Stimulated activated memory B cell treated with anti-CD40 and anti-IgM and Interleukin-4, amounts not matched to agents 10 μg/mL and 1 μg/mL and 100 μg/mL, for 72 hours (primary cell): ENCODE measurements around the gene BUD13.

Source experiments
- ATAC-seq: fragments of 150-1000 bp; cut with Tn5 transposase; 2 replicates; pipeline ENCODE4 v1.10.0; 2021
- H3K27ac Mint-ChIP-seq: one replicate; pipeline ENCODE4 v1.8.0; 2022; ENCODE audit warnings: mild to moderate bottlenecking, mixed read lengths
- H3K27me3 Mint-ChIP-seq: one replicate; pipeline ENCODE4 v1.8.0; 2022; ENCODE audit warnings: mixed read lengths
- H3K36me3 Mint-ChIP-seq: one replicate; pipeline ENCODE4 v1.8.0; 2022; ENCODE audit warnings: mixed read lengths
- H3K4me1 Mint-ChIP-seq: one replicate; pipeline ENCODE4 v1.8.0; 2022; ENCODE audit warnings: mixed read lengths
- H3K4me3 Mint-ChIP-seq: one replicate; pipeline ENCODE4 v1.8.0; 2022; ENCODE audit warnings: mild to moderate bottlenecking, moderate library complexity, mixed read lengths
- H3K9me3 Mint-ChIP-seq: one replicate; pipeline ENCODE4 v1.8.0; 2022; ENCODE audit warnings: mixed read lengths

BUD13 gene

GRCh38 chr11:116738975-116739374, 33.8 kb downstream of the BUD13 start:
- H3K9me3 Mint-ChIP-seq = no peaks in the 10 kb centered on the region
- H3K4me1 Mint-ChIP-seq = peaks cover 6% of the 10 kb centered on the region
- no peak overlapping the region for H3K4me3 Mint-ChIP-seq
- no peaks in the 10 kb centered on the region for H3K27me3 Mint-ChIP-seq
- no peak overlapping the region for H3K27ac Mint-ChIP-seq
- H3K36me3 Mint-ChIP-seq = no peaks in the 10 kb centered on the region
- no peak for ATAC-seq

DNA sequence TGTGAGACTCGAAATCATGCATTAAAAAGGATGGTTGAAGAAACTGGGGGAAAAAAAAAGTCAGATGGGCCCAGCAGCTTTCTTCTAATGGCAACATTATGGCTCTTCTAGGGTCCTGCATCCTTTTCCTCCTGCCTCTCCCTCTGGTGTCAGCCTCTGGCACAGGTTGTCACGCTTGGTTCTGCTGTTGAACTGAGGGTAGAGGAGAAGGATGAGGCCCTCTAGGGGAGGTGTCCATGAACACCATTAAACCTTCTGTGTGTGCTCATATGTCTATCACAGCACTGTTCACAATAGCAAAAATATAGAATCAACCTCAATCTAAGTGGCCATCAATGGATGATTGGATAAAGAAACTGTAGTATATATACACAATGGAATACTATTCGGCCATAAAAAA, 36.0 kb downstream of the BUD13 start:
- Mint-ChIP-seq H3K4me3 (no peak overlapping the region), H3K9me3 (no peaks in the 10 kb centered on the region), H3K36me3 (no peaks in the 10 kb centered on the region), H3K4me1 (peaks cover 24% of the 10 kb centered on the region), H3K27ac (no peak overlapping the region), H3K27me3 (no peaks in the 10 kb centered on the region)
- ATAC-seq = no peak

- no peak for ATAC-seq
- Mint-ChIP-seq H3K9me3 (no peaks in the 10 kb centered on the region), H3K27ac (peak overlapping the region; percentile 36), H3K27me3 (no peaks in the 10 kb centered on the region), H3K4me3 (no peak overlapping the region), H3K36me3 (no peaks in the 10 kb centered on the region), H3K4me1 (peaks cover 24% of the 10 kb centered on the region)
Measured at GRCh38 chr11:116733969-116734508, 38.7 kb downstream of the BUD13 start.

GRCh38 chr11:116733043-116733755, 39.6 kb downstream of the BUD13 start:
- H3K27ac Mint-ChIP-seq = peak overlapping the region; percentile 36
- H3K9me3 Mint-ChIP-seq = no peaks in the 10 kb centered on the region
- H3K4me3 Mint-ChIP-seq = peak overlapping the region; percentile 67
- H3K36me3 Mint-ChIP-seq = no peaks in the 10 kb centered on the region
- H3K27me3 Mint-ChIP-seq = peaks cover 5% of the 10 kb centered on the region
- ATAC-seq = peak; percentile 66
- peaks cover 24% of the 10 kb centered on the region for H3K4me1 Mint-ChIP-seq

- ATAC-seq = peak; percentile 78
Measured at GRCh38 chr11:116732271-116733042, 40.3 kb downstream of the BUD13 start.

GRCh38 chr11:116731821-116732220, 41.0 kb downstream of the BUD13 start:
- peaks cover 11% of the 10 kb centered on the region for H3K27me3 Mint-ChIP-seq
- H3K27ac Mint-ChIP-seq = no peak overlapping the region
- ATAC-seq = no peak

More at GRCh38 chr11:116732271-116733042, 40.3 kb downstream of the BUD13 start:
- Mint-ChIP-seq H3K4me1 (peaks cover 24% of the 10 kb centered on the region), H3K4me3 (peak overlapping the region; percentile 67), H3K36me3 (no peaks in the 10 kb centered on the region), H3K27me3 (peaks cover 9% of the 10 kb centered on the region), H3K9me3 (no peaks in the 10 kb centered on the region), H3K27ac (peak overlapping the region; percentile 36)

GRCh38 chr11:116731097-116731761, 41.6 kb downstream of the BUD13 start:
- no peak for ATAC-seq
- H3K4me3 Mint-ChIP-seq = no peak overlapping the region
- no peak overlapping the region for H3K27ac Mint-ChIP-seq
- no peaks in the 10 kb centered on the region for H3K9me3 Mint-ChIP-seq
- peaks cover 24% of the 10 kb centered on the region for H3K4me1 Mint-ChIP-seq
- peaks cover 17% of the 10 kb centered on the region for H3K27me3 Mint-ChIP-seq
- H3K36me3 Mint-ChIP-seq = no peaks in the 10 kb centered on the region

More at GRCh38 chr11:116731821-116732220, 41.0 kb downstream of the BUD13 start:
- no peaks in the 10 kb centered on the region for H3K36me3 Mint-ChIP-seq
- H3K4me3 Mint-ChIP-seq = no peak overlapping the region
- H3K4me1 Mint-ChIP-seq = peaks cover 24% of the 10 kb centered on the region
- no peaks in the 10 kb centered on the region for H3K9me3 Mint-ChIP-seq

DNA sequence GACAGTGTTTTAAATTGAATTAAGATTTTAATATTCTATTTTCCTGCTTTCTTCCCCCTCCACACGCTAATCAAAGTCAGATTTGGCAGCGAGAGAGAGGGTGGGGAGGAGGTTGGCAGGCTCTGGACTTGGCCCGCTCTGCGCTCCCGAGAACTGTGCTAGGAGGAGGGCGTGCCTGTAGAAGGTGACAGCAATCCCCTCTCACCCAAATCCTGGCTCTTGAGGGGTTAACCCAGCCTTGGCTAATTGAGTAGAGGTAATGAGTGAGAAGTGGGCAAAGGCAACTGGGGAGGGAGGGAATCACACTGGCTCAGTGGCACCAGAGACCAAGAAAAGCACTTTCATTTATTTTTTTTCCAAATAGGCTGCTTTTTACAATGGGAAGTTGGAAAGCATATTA, 42.2 kb downstream of the BUD13 start:
- peaks cover 24% of the 10 kb centered on the region for H3K4me1 Mint-ChIP-seq
- no peak overlapping the region for H3K4me3 Mint-ChIP-seq
- peaks cover 18% of the 10 kb centered on the region for H3K27me3 Mint-ChIP-seq
- H3K9me3 Mint-ChIP-seq = no peaks in the 10 kb centered on the region
- no peak for ATAC-seq
- H3K27ac Mint-ChIP-seq = no peak overlapping the region
- H3K36me3 Mint-ChIP-seq = no peaks in the 10 kb centered on the region

DNA sequence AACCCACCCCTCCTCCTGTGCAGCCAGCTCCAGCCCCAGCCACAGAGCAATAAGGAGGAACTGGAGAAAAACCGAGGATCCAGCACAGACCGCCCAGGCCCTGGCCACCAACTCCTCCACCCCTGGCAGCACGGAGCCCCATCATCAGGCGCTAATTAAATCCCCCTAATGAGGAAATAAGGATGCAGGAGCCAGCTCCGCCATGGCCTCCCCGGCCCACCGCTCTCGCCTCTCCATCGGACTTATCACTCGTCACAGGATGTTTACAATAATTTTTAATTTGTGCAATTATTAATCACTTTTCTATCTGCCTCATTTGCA, 42.6 kb downstream of the BUD13 start:
- no peak overlapping the region for H3K27ac Mint-ChIP-seq
- H3K36me3 Mint-ChIP-seq = no peaks in the 10 kb centered on the region
- H3K4me3 Mint-ChIP-seq = no peak overlapping the region
- no peak for ATAC-seq
- no peaks in the 10 kb centered on the region for H3K9me3 Mint-ChIP-seq
- H3K4me1 Mint-ChIP-seq = peaks cover 24% of the 10 kb centered on the region
- H3K27me3 Mint-ChIP-seq = peaks cover 19% of the 10 kb centered on the region

- H3K4me3 Mint-ChIP-seq = no peak overlapping the region
Measured at GRCh38 chr11:116729501-116730240, 43.1 kb downstream of the BUD13 start.

DNA sequence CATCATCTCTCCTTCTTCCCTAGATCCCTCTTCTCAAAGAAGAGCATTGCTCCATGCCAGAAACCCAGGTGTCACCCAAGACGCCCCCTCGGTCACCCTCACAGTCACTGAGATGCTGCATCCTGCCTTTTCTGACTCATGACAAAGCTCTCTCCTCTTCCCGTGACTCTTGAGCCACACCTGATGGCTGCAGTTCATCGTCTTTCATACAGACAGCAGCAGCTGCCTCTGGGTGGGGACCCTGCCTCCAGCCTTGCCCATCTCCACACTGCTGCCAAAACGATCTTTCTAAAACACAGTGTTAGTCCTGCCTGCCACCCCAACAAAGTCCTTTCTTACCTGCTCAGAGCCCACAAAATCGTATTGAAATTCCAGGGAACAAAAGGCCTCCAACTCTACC, 44.8 kb downstream of the BUD13 start:
- Mint-ChIP-seq H3K27ac (no peak overlapping the region), H3K36me3 (no peaks in the 10 kb centered on the region), H3K9me3 (no peaks in the 10 kb centered on the region), H3K4me1 (peaks cover 9% of the 10 kb centered on the region), H3K4me3 (no peak overlapping the region), H3K27me3 (peaks cover 35% of the 10 kb centered on the region)
- ATAC-seq = no peak

More at GRCh38 chr11:116729501-116730240, 43.1 kb downstream of the BUD13 start:
- Mint-ChIP-seq H3K36me3 (no peaks in the 10 kb centered on the region), H3K27me3 (peaks cover 24% of the 10 kb centered on the region), H3K27ac (no peak overlapping the region), H3K4me1 (peaks cover 24% of the 10 kb centered on the region), H3K9me3 (no peaks in the 10 kb centered on the region)
- ATAC-seq = no peak

GRCh38 chr11:116725434-116726221, 47.2 kb downstream of the BUD13 start:
- no peak for ATAC-seq
- Mint-ChIP-seq H3K27ac (no peak overlapping the region), H3K4me1 (no peaks in the 10 kb centered on the region), H3K4me3 (no peak overlapping the region), H3K9me3 (no peaks in the 10 kb centered on the region), H3K27me3 (peaks cover 53% of the 10 kb centered on the region), H3K36me3 (no peaks in the 10 kb centered on the region)

DNA sequence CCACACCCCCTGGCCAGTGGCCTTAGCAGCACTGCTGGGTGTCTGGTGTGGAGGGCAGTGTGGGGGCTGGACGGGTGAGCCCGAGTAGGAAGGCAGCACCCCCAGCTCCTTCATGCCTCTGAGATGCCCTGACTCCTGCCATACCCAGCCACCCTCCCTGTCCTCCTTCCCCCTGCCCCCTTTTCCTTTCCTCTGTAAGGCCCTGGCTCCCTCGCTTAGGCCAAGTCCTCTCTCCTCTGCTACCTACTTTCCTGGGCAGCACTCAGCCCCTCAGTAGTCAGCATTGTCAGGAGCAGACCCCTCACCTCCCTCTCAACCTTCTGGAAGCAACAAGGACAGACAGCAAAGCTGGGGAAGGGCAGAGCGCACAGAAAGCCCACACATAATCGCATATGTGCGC, 48.0 kb downstream of the BUD13 start:
- H3K4me3 Mint-ChIP-seq = no peak overlapping the region

DNA sequence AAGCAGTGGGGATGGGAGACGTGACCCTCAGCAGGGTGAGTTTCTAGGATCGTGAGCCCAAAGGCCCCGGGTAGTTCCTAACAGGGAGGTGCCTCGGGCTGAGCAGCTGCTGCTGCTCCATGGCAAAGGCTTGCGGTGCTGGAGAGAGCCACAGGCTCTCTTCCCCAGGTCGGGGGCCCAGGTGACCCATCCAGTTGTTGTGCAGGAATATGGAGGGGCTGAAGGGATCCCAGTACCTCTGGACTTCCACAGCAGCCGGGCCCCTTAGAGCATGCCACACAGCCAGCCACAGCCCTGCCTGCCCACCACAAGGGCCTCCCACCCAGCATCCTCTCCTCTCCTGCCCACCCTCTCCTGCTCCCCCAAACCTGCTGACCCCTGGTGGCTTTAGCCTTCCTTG, 49.3 kb downstream of the BUD13 start:
- ATAC-seq = no peak
- H3K36me3 Mint-ChIP-seq = no peaks in the 10 kb centered on the region
- peaks cover 59% of the 10 kb centered on the region for H3K27me3 Mint-ChIP-seq
- H3K27ac Mint-ChIP-seq = no peak overlapping the region
- no peaks in the 10 kb centered on the region for H3K9me3 Mint-ChIP-seq
- no peaks in the 10 kb centered on the region for H3K4me1 Mint-ChIP-seq
- no peak overlapping the region for H3K4me3 Mint-ChIP-seq

More for the DNA sequence above, 48.0 kb downstream of the BUD13 start:
- no peak overlapping the region for H3K27ac Mint-ChIP-seq
- no peaks in the 10 kb centered on the region for H3K36me3 Mint-ChIP-seq
- ATAC-seq = peak; percentile 6
- H3K27me3 Mint-ChIP-seq = peaks cover 56% of the 10 kb centered on the region
- no peaks in the 10 kb centered on the region for H3K9me3 Mint-ChIP-seq
- H3K4me1 Mint-ChIP-seq = no peaks in the 10 kb centered on the region
